HepG2 (cell line): ENCODE results near the gene IGF2BP3. TPM values are rescaled to one million over a fixed set of nuclear protein-coding genes. Genes with fewer than 3 reads are reported as not detected.
A peak's percentile ranks its signal among the peaks of the same experiment; 100 is the strongest.

ENCODE experiments used
- CREB1 ChIP-seq, 2 experiments: fragments of 450-650 bp in 1 of 2; IDR thresholded peaks; 2 replicates each; pipeline ENCODE4 v1.6.1; 2016 to 2017; ENCODE audit warnings: control low read depth in 1 of 2, mild to moderate bottlenecking in 1 of 2, missing compliant biosample characterization in 1 of 2, missing genetic modification characterization in 1 of 2
- CTCF ChIP-seq: sonication (generic); formaldehyde crosslinking; IDR thresholded peaks from 2 replicates; pipeline ENCODE4 v1.5.0; 2020; ENCODE audit warnings: mild to moderate bottlenecking, missing genetic modification reagents, moderate library complexity
- GATAD1 ChIP-seq: IDR thresholded peaks from 2 replicates; pipeline ENCODE4 v1.6.1; 2016; ENCODE audit warnings: missing genetic modification reagents, missing compliant biosample characterization
- GATAD2A ChIP-seq: IDR thresholded peaks from 2 replicates; pipeline ENCODE4 v1.6.1; 2016
- GZF1 ChIP-seq: sonication (generic); formaldehyde crosslinking; IDR thresholded peaks from 2 replicates; pipeline ENCODE4 v1.5.1; 2020; ENCODE audit warnings: mild to moderate bottlenecking, missing genetic modification reagents
- KAT8 ChIP-seq: IDR thresholded peaks from 2 replicates; pipeline ENCODE4 v1.6.1; 2016; ENCODE audit warnings: missing genetic modification reagents, missing compliant biosample characterization
- KMT2A ChIP-seq: sonication (generic); formaldehyde crosslinking; IDR thresholded peaks from 2 replicates; pipeline ENCODE4 v1.4.0; 2020; ENCODE audit warnings: missing genetic modification reagents
- MED1 ChIP-seq: sonication (generic); formaldehyde crosslinking; IDR thresholded peaks from 2 replicates; pipeline ENCODE4 v1.4.0; 2020; ENCODE audit warnings: missing genetic modification reagents
- MLX ChIP-seq: IDR thresholded peaks from 2 replicates; pipeline ENCODE4 v1.6.1; 2016
- RARG ChIP-seq: sonication (generic); formaldehyde crosslinking; IDR thresholded peaks from 2 replicates; pipeline ENCODE4 v1.4.0; 2020; ENCODE audit warnings: low read depth, mild to moderate bottlenecking, missing genetic modification reagents
- SAP130 ChIP-seq: IDR thresholded peaks from 2 replicates; pipeline ENCODE4 v1.6.1; 2016; ENCODE audit warnings: low read depth
- SOX13 ChIP-seq, 3 experiments: fragments of 450-650 bp in 1 of 3; sonication (generic) in 1 of 3; formaldehyde crosslinking in 1 of 3; IDR thresholded peaks in 2 of 3; conservative IDR thresholded peaks in 1 of 3; 2 replicates each; pipeline versions ENCODE4 v1.5.0 to v1.6.1; 2016 to 2020; ENCODE audit warnings: antibody characterized with exemption in 1 of 3, mild to moderate bottlenecking in 1 of 3, missing compliant biosample characterization in 1 of 3, missing genetic modification reagents in 1 of 3, moderate library complexity in 1 of 3
- SOX5 ChIP-seq: IDR thresholded peaks from 2 replicates; pipeline ENCODE4 v1.6.1; 2016; ENCODE audit warnings: borderline replicate concordance
- ZFP82 ChIP-seq: sonication (generic); formaldehyde crosslinking; IDR thresholded peaks from 2 replicates; pipeline ENCODE4 v1.5.1; 2020; ENCODE audit warnings: mild to moderate bottlenecking, missing genetic modification reagents, borderline replicate concordance
- ZMYM3 ChIP-seq: sonication (generic); formaldehyde crosslinking; IDR thresholded peaks from 2 replicates; pipeline ENCODE4 v1.5.1; 2020; ENCODE audit warnings: mild to moderate bottlenecking, missing genetic modification reagents
- ZMYM4 ChIP-seq: sonication (generic); formaldehyde crosslinking; IDR thresholded peaks from 2 replicates; pipeline ENCODE4 v1.8.1; 2023; ENCODE audit warnings: mild to moderate bottlenecking, missing genetic modification reagents
- ZNF160 ChIP-seq: sonication (generic); formaldehyde crosslinking; IDR thresholded peaks from 2 replicates; pipeline ENCODE4 v1.8.0; 2022; ENCODE audit warnings: mild to moderate bottlenecking, inconsistent platforms, missing genetic modification reagents
- ZNF460 ChIP-seq: sonication (generic); formaldehyde crosslinking; IDR thresholded peaks from 2 replicates; pipeline ENCODE4 v1.5.1; 2020; ENCODE audit warnings: missing genetic modification reagents, mild to moderate bottlenecking, borderline replicate concordance
- ZSCAN9 ChIP-seq: IDR thresholded peaks from 2 replicates; pipeline ENCODE4 v1.6.1; 2016; ENCODE audit warnings: borderline replicate concordance
- polyA plus RNA-seq, 8 experiments: library from polyadenylated mRNA; depleted of rRNA in 3 of 8; stranded (reverse) in 7 of 8; unstranded in 1 of 8; fragments of >200 nt; fragmentation: Illumina TruSeq in 4 of 8; extraction: Trizol in 4 of 8; gene quantifications; 2 replicates each; pipeline versions ENCODE4 v1.2.1 to v1.2.3, GENCODE V29; 2011 to 2016; ENCODE audit warnings: low read depth in 4 of 8, missing spikeins in 1 of 8, mixed read lengths in 1 of 8; ENCODE audit not compliant: insufficient read depth in 1 of 8
- total RNA-seq, 5 experiments: library from RNA; depleted of rRNA; stranded (reverse); fragments of >200 nt; fragmentation: Illumina TruSeq; extraction: Trizol; gene quantifications; 2 replicates each; pipeline ENCODE4 v1.2.3, GENCODE V29; 2016; ENCODE audit warnings: low read depth in 1 of 5
- TF ChIP-seq, protein P1 (sequence below): IDR thresholded peaks from 2 replicates; pipeline ENCODE4 v1.6.1; 2018; ENCODE audit warnings: missing genetic modification reagents
- TF ChIP-seq, protein P2 (sequence below), 2 experiments: sonication (generic) in 1 of 2; formaldehyde crosslinking in 1 of 2; IDR thresholded peaks; 2 replicates each; pipeline versions ENCODE4 v1.4.0 to v1.6.1; 2018 to 2020; ENCODE audit warnings: missing genetic modification reagents in 2 of 2, borderline replicate concordance in 1 of 2, low read depth in 1 of 2, mild to moderate bottlenecking in 1 of 2, missing biosample characterization in 1 of 2
- TF ChIP-seq, protein P3 (sequence below): IDR thresholded peaks from 2 replicates; pipeline ENCODE4 v1.6.1; 2016; ENCODE audit warnings: missing biosample characterization, missing genetic modification reagents, low read depth

The IGF2BP3 gene
- total and polyA plus RNA-seq, 2 of the 13 experiments (the other 11 are each of a cell fraction or from before 2014, with no cell fraction given): 37.7 to 39.5 TPM

- TF ChIP-seq SOX13 (IDR thresholded peaks at IDR 0.05): no peak
- TF ChIP-seq SOX13 (CRISPR knock-in tag; conservative IDR thresholded peaks at IDR 0.05 in 1 of 2, IDR thresholded peaks at IDR 0.05 in 1 of 2): peak in 1 of 2 experiments; percentile 8; a peak in 1 of 4 replicates
- TF ChIP-seq MED1 (CRISPR knock-in tag): peak; percentile 30; the same call in 1 of the 2 replicates
- peak; percentile 26; the same call in 1 of the 2 replicates for TF ChIP-seq SOX5 (CRISPR knock-in tag)
- TF ChIP-seq KMT2A: peak; percentile 25; the same call in 1 of the 2 replicates
- no peak for TF ChIP-seq ZSCAN9 (CRISPR knock-in tag)
- peak; percentile 28; the same call in 1 of the 2 replicates for TF ChIP-seq SAP130 (CRISPR knock-in tag)
- no peak for TF ChIP-seq ZNF460 (CRISPR knock-in tag)
- 0 out of 2 replicates have a peak, but pooled peaks have one; percentile 1 for TF ChIP-seq ZMYM3 (CRISPR knock-in tag)
- peak; percentile 51 for TF ChIP-seq GATAD2A (CRISPR knock-in tag)
- TF ChIP-seq KAT8 (CRISPR knock-in tag): peak; percentile 32; the same call in 1 of the 2 replicates
- TF ChIP-seq CTCF (CRISPR knock-in tag): peak; percentile 88
- TF ChIP-seq, protein P1, sequence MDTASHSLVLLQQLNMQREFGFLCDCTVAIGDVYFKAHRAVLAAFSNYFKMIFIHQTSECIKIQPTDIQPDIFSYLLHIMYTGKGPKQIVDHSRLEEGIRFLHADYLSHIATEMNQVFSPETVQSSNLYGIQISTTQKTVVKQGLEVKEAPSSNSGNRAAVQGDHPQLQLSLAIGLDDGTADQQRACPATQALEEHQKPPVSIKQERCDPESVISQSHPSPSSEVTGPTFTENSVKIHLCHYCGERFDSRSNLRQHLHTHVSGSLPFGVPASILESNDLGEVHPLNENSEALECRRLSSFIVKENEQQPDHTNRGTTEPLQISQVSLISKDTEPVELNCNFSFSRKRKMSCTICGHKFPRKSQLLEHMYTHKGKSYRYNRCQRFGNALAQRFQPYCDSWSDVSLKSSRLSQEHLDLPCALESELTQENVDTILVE: 0 out of 2 replicates have a peak, but pooled peaks have one; percentile 38
- TF ChIP-seq ZMYM4 (CRISPR knock-in tag): no peak
- TF ChIP-seq MLX (CRISPR knock-in tag): no peak
- TF ChIP-seq, protein P2, sequence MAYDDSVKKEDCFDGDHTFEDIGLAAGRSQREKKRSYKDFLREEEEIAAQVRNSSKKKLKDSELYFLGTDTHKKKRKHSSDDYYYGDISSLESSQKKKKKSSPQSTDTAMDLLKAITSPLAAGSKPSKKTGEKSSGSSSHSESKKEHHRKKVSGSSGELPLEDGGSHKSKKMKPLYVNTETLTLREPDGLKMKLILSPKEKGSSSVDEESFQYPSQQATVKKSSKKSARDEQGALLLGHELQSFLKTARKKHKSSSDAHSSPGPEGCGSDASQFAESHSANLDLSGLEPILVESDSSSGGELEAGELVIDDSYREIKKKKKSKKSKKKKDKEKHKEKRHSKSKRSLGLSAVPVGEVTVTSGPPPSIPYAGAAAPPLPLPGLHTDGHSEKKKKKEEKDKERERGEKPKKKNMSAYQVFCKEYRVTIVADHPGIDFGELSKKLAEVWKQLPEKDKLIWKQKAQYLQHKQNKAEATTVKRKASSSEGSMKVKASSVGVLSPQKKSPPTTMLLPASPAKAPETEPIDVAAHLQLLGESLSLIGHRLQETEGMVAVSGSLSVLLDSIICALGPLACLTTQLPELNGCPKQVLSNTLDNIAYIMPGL (CRISPR knock-in tag; IDR thresholded peaks at IDR 0.05; ENCODE audit: borderline replicate concordance in 1 of 2, low read depth in 1 of 2): peak in 1 of 2 experiments; percentile 25; a peak in 1 of 4 replicates
- no peak for TF ChIP-seq GZF1 (CRISPR knock-in tag)
- TF ChIP-seq CREB1 (IDR thresholded peaks at IDR 0.05): no peak
- TF ChIP-seq CREB1 (CRISPR knock-in tag; IDR thresholded peaks at IDR 0.05): 0 out of 2 replicates have a peak, but pooled peaks have one; percentile 12
- no peak for TF ChIP-seq ZFP82 (CRISPR knock-in tag)
- TF ChIP-seq, protein P3, sequence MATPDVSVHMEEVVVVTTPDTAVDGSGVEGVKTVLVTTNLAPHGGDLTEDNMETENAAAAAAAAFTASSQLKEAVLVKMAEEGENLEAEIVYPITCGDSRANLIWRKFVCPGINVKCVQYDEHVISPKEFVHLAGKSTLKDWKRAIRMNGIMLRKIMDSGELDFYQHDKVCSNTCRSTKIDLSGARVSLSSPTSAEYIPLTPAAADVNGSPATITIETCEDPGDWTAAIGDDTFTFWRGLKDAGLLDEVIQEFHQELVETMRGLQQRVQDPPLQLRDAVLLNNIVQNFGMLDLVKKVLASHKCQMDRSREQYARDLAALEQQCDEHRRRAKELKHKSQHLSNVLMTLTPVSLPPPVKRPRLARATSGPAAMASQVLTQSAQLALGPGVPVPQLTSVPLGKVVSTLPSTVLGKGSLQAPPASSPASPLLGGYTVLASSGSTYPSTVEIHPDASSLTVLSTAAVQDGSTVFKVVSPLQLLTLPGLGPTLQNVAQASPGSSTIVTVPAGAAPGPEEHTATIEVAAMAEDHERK (CRISPR knock-in tag): no peak
- 0 out of 2 replicates have a peak, but pooled peaks have one; percentile 22 for TF ChIP-seq GATAD1 (CRISPR knock-in tag)
- no peak for TF ChIP-seq RARG (CRISPR knock-in tag)
- no peak for TF ChIP-seq ZNF160 (CRISPR knock-in tag)
Observed at GRCh38 chr7:23277359-23277989, 192.8 kb downstream of the IGF2BP3 start (continued).
